Measurements from ENCODE around the gene CRPPA. TPM values are rescaled to one million over a fixed set of nuclear protein-coding genes. Genes with fewer than 3 reads are reported as not detected.

Gene CRPPA
- polyA plus RNA-seq, 4 donors, result 0.34 to 2.3 (median 0.45) TPM; not detected in 1

DNA sequence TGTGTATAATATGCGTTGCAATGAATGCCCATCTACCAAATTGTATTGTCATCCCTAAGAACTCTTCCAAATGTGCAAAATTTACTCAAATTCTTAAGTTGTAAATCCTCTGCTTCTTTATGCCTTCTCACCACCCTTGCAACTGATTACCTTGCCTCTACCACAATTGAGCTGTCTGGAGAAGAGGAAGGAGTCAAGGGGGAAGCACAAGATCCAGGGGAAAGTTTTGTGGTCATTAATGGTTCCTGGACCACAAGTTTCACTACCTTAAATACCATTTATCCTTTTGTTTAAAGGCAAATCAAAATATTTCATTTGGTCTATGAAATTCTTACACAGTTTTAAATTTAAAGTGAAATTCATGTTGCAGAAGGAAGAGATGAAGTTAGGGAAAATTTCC lies 16.7 kb downstream of the CRPPA start:
- DNase-seq, result no peak
- H3K36me3 ChIP-seq (ENCODE audit: control insufficient read depth in 3 of 3, insufficient read depth in 2 of 3, low read depth in 1 of 3, low read length in 3 of 3), result peaks cover 0 to 3% (median 0%) of the 10 kb centered on the region in 3 donors
- no peak for FAIRE-seq
- no peaks in the 10 kb centered on the region for H3K27me3 ChIP-seq (ENCODE audit: control insufficient read depth in 3 of 3, insufficient read depth in 3 of 3, low read length in 3 of 3)
- H3K27ac ChIP-seq (ENCODE audit: low read depth in 1 of 3, low read length in 2 of 3), result no peak overlapping the region
- H3K4me1 ChIP-seq (ENCODE audit: control insufficient read depth in 3 of 3, insufficient read depth in 2 of 3, low read depth in 1 of 3, low read length in 2 of 3), result no peaks in the 10 kb centered on the region
- H3K4me3 ChIP-seq (ENCODE audit: low read depth in 1 of 3, low read length in 3 of 3), result no peak overlapping the region
- 82 to 97% (median 88%) methylated on average over 1 of the region's 1 CpG for WGBS, 3 donors
- peaks cover 0 to 8% of the 10 kb centered on the region in 2 donors for H3K9me3 ChIP-seq (ENCODE audit: control insufficient read depth in 2 of 2, insufficient read depth in 1 of 2, low read depth in 1 of 2, low read length in 1 of 2)

DNA sequence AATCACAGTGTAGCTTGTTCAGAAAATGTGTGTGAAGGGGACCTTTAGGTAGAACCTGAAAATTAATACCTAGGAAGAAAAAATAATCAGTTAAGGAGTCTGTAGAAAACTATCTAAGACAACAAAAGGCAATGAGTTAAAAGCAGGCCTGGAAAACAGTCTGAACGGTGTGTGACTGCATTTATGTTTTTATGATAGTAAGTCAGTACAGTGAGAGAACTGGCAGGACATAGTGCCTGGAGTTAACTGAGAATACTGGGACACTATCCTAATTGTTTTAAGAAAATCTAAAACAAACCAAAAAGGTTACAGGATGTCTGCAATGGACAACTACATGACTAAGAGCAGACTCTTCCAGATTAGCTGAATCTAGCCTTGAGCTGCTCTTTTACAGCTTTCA lies 17.9 kb downstream of the CRPPA start:
- Histone ChIP-seq H3K36me3 (ENCODE audit: control insufficient read depth in 3 of 3, insufficient read depth in 2 of 3, low read depth in 1 of 3, low read length in 3 of 3) (peaks cover 0 to 3% (median 0%) of the 10 kb centered on the region in 3 donors), H3K4me3 (ENCODE audit: low read depth in 1 of 3, low read length in 3 of 3) (no peak overlapping the region), H3K4me1 (ENCODE audit: control insufficient read depth in 3 of 3, insufficient read depth in 2 of 3, low read depth in 1 of 3, low read length in 2 of 3) (no peaks in the 10 kb centered on the region), H3K27me3 (ENCODE audit: control insufficient read depth in 3 of 3, insufficient read depth in 3 of 3, low read length in 3 of 3) (no peaks in the 10 kb centered on the region), H3K9me3 (ENCODE audit: control insufficient read depth in 2 of 2, insufficient read depth in 1 of 2, low read depth in 1 of 2, low read length in 1 of 2) (peaks cover 0 to 20% of the 10 kb centered on the region in 2 donors), H3K27ac (ENCODE audit: low read depth in 1 of 3, low read length in 2 of 3) (no peak overlapping the region)
- 79 to 96% (median 93%) methylated on average over 1 of the region's 1 CpG for WGBS, 3 donors
- DNase-seq (no peak), FAIRE-seq (no peak)

DNA sequence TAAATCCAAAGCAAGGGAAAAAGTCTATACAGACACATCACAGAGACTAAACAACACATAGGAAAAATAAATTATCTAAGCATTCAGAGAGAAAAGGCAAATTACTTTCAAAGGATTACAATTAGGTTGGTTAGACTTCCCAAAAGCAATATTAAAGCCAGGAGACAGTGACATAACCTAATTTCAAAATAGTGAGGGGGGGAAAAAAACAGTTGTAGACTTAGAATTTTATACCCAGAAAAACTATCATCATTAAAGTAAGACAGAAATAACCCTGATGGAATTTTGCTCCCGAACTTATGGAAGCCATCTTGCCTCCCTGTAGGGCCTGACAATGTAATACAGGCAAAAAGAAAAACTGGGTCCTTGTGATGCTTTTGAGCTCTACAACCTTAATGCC lies 18.4 kb downstream of the CRPPA start:
- FAIRE-seq (no peak), DNase-seq (no peak)
- H3K4me1 ChIP-seq (ENCODE audit: control insufficient read depth in 3 of 3, insufficient read depth in 2 of 3, low read depth in 1 of 3, low read length in 2 of 3), result no peaks in the 10 kb centered on the region
- peaks cover 0 to 3% (median 0%) of the 10 kb centered on the region in 3 donors for H3K36me3 ChIP-seq (ENCODE audit: control insufficient read depth in 3 of 3, insufficient read depth in 2 of 3, low read depth in 1 of 3, low read length in 3 of 3)
- no peaks in the 10 kb centered on the region for H3K27me3 ChIP-seq (ENCODE audit: control insufficient read depth in 3 of 3, insufficient read depth in 3 of 3, low read length in 3 of 3)
- no peak overlapping the region for H3K27ac ChIP-seq (ENCODE audit: low read depth in 1 of 3, low read length in 2 of 3)
- WGBS, 3 donors, result 88 to 96% (median 94%) methylated on average over 1 of the region's 1 CpG
- H3K9me3 ChIP-seq (ENCODE audit: control insufficient read depth in 2 of 2, insufficient read depth in 1 of 2, low read depth in 1 of 2, low read length in 1 of 2), result peaks cover 0 to 25% of the 10 kb centered on the region in 2 donors
- no peak overlapping the region for H3K4me3 ChIP-seq (ENCODE audit: low read depth in 1 of 3, low read length in 3 of 3)

DNA sequence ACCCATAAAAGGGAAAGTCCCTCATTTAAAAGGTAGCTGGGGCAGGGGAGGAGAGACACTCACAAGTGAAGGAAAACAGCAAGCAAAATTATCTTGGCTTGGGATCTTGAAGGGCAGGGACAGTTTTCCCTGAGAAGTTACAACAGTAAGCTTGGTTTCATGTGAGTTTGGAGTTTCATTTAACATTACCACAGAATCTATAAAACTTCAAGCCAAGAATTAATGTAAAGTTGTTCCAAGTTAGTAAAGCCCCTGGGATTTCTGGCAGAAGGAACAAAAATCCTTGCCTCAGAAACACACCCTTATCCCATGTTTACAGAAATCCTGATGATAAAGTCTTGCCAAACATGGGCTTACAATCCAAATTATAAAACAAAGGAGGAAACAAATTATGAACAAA lies 19.2 kb downstream of the CRPPA start:
- no peak for DNase-seq
- Histone ChIP-seq H3K4me3 (ENCODE audit: low read depth in 1 of 3, low read length in 3 of 3) (no peak overlapping the region), H3K36me3 (ENCODE audit: control insufficient read depth in 3 of 3, insufficient read depth in 2 of 3, low read depth in 1 of 3, low read length in 3 of 3) (peaks cover 0 to 3% (median 0%) of the 10 kb centered on the region in 3 donors), H3K27ac (ENCODE audit: low read depth in 1 of 3, low read length in 2 of 3) (no peak overlapping the region), H3K27me3 (ENCODE audit: control insufficient read depth in 3 of 3, insufficient read depth in 3 of 3, low read length in 3 of 3) (no peaks in the 10 kb centered on the region), H3K4me1 (ENCODE audit: control insufficient read depth in 3 of 3, insufficient read depth in 2 of 3, low read depth in 1 of 3, low read length in 2 of 3) (no peaks in the 10 kb centered on the region), H3K9me3 (ENCODE audit: control insufficient read depth in 2 of 2, insufficient read depth in 1 of 2, low read depth in 1 of 2, low read length in 1 of 2) (peaks cover 0 to 33% of the 10 kb centered on the region in 2 donors)
- FAIRE-seq, result no peak

DNA sequence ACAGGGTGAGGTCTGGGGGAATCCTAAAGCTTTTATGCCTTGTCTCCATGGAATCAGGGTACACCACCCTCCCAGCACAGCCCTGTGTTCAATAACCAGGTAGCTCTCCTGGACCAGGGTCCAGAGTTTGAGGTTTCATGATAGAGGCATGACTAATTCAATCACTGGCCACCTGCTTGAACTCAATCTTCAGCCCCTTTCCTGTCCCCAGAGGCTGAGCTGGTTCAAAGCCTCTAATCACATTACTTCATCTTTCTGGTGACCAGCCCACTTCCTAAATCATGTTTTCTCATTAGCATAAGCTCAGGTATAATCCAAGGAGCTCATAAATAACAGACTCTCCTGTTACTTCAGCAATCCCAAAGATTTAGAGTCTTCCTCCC lies 20.5 kb downstream of the CRPPA start:
- FAIRE-seq (no peak), DNase-seq (no peak)
- Histone ChIP-seq H3K27me3 (ENCODE audit: control insufficient read depth in 3 of 3, insufficient read depth in 3 of 3, low read length in 3 of 3) (no peaks in the 10 kb centered on the region), H3K4me3 (ENCODE audit: low read depth in 1 of 3, low read length in 3 of 3) (no peak overlapping the region), H3K36me3 (ENCODE audit: control insufficient read depth in 3 of 3, insufficient read depth in 2 of 3, low read depth in 1 of 3, low read length in 3 of 3) (peaks cover 0 to 3% (median 0%) of the 10 kb centered on the region in 3 donors), H3K27ac (ENCODE audit: low read depth in 1 of 3, low read length in 2 of 3) (no peak overlapping the region), H3K4me1 (ENCODE audit: control insufficient read depth in 3 of 3, insufficient read depth in 2 of 3, low read depth in 1 of 3, low read length in 2 of 3) (no peaks in the 10 kb centered on the region), H3K9me3 (ENCODE audit: control insufficient read depth in 2 of 2, insufficient read depth in 1 of 2, low read depth in 1 of 2, low read length in 1 of 2) (peaks cover 0 to 37% of the 10 kb centered on the region in 2 donors)

DNA sequence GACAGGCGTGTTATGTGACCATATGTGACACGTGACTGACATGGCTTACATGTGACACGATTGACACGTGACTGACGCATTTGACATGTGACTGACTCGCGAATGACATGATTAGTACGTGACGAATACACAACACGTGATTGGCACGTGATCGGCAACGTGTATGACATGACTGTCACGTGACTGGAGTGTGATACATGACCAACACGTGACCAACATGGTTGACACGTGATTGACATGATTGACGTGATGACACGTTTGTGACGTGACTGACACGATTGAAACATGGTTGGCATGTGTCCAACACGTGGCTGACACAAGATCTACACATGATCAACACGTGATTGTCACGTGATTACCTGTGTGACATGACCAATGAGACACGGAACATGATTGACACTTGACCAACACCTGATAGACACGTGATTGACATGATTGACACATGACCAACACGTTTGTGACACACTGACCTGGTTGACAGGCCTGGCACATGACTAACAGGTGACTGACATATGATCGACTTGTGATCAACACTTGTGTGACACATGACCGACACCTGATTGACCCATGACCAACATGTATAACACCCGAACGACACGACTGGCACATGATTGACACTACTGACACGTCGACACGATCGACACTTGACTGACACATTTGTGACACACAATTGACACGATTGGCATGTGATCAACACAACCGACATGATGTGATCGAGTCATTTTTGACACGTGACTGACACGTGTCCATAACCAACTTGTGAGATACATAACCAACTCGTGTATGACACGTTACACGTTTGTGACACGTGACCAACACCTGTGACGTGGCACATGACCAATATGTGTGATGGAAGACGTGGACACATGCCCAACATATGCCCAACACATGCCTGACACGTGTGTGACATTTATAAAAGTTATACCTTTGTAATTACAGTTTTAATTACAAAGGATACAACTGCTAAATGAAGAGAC lies 21.1 kb downstream of the CRPPA start:
- no peaks in the 10 kb centered on the region for H3K4me1 ChIP-seq (ENCODE audit: control insufficient read depth in 3 of 3, insufficient read depth in 2 of 3, low read depth in 1 of 3, low read length in 2 of 3)
- WGBS, 3 donors, result 93 to 95% (median 94%) methylated on average over 47 of the region's 47 CpGs
- FAIRE-seq (no peak), DNase-seq (no peak)
- H3K27ac ChIP-seq (ENCODE audit: low read depth in 1 of 3, low read length in 2 of 3), result no peak overlapping the region
- no peaks in the 10 kb centered on the region for H3K27me3 ChIP-seq (ENCODE audit: control insufficient read depth in 3 of 3, insufficient read depth in 3 of 3, low read length in 3 of 3)
- H3K9me3 ChIP-seq (ENCODE audit: control insufficient read depth in 2 of 2, insufficient read depth in 1 of 2, low read depth in 1 of 2, low read length in 1 of 2), result peaks cover 0 to 37% of the 10 kb centered on the region in 2 donors
- H3K36me3 ChIP-seq (ENCODE audit: control insufficient read depth in 3 of 3, insufficient read depth in 2 of 3, low read depth in 1 of 3, low read length in 3 of 3), result peaks cover 0 to 3% (median 0%) of the 10 kb centered on the region in 3 donors
- H3K4me3 ChIP-seq (ENCODE audit: low read depth in 1 of 3, low read length in 3 of 3), result no peak overlapping the region

DNA sequence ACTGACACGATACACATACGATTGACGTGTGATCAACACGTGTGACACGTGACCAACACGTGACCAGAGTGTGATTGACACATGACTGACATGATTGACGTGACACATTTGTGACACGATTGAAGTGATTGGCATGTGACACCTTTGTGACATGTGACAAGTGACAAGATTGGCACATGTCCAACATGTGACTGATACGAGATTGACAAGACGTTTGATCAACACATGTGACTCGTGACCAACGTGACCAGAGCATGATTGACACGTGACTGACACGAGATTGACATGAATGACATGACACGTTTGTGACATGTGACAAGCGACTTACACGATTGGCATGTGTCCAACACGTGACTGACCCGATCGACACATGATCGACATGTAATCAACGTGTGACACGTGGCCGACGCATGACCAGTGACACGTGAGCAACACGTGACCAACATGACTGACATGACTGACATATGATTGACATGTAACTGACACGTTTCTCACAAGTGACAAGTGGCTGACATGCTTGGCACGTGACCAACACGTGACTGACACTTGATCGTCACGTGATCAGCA lies 22.0 kb downstream of the CRPPA start:
- FAIRE-seq (no peak), DNase-seq (no peak)
- H3K27ac ChIP-seq (ENCODE audit: low read depth in 1 of 3, low read length in 2 of 3), result no peak overlapping the region
- H3K27me3 ChIP-seq (ENCODE audit: control insufficient read depth in 3 of 3, insufficient read depth in 3 of 3, low read length in 3 of 3), result no peaks in the 10 kb centered on the region
- no peak overlapping the region for H3K4me3 ChIP-seq (ENCODE audit: low read depth in 1 of 3, low read length in 3 of 3)
- H3K36me3 ChIP-seq (ENCODE audit: control insufficient read depth in 3 of 3, insufficient read depth in 2 of 3, low read depth in 1 of 3, low read length in 3 of 3), result peaks cover 0 to 3% (median 0%) of the 10 kb centered on the region in 3 donors
- no peaks in the 10 kb centered on the region for H3K4me1 ChIP-seq (ENCODE audit: control insufficient read depth in 3 of 3, insufficient read depth in 2 of 3, low read depth in 1 of 3, low read length in 2 of 3)
- H3K9me3 ChIP-seq (ENCODE audit: control insufficient read depth in 2 of 2, insufficient read depth in 1 of 2, low read depth in 1 of 2, low read length in 1 of 2), result peaks cover 0 to 37% of the 10 kb centered on the region in 2 donors
- 94 to 96% (median 94%) methylated on average over 32 of the region's 32 CpGs for WGBS, 3 donors

DNA sequence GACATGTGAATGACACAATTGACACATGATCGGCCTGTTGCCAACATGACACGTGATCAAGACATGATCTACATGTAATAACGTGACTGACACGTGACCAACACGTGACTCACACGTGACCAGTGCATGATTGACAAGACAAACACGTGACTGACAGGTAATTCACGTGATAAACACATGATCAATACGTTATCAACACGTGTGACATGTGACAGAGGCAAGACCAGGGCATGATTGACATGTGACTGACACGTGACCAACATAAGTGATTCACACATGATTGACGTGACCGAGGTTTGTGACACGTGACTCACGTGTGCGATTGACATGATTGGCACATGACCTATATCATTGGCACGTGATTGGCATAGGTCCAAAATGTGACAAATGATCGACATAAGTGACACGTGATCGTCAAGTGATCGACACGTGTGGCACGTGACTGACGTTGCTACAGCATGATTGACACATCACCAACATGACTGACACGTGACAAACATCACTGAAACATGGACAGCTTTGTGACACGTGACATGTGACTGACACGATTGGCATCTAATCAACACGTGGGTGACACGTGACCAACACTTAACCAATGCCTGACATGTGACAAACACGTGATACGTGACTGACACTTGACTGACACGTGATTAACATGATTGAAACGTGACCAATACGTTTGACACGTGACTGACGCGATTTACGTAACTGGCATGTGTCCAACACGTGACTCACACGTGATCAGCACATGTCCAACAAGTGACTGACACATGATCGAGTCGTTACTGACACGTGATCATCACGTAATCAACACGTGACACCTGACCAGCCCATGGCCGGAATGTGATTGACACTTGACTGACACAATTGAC lies 23.0 kb downstream of the CRPPA start:
- H3K27ac ChIP-seq (ENCODE audit: low read depth in 1 of 3, low read length in 2 of 3), result no peak overlapping the region
- WGBS, 3 donors, result 92 to 95% (median 94%) methylated on average over 46 of the region's 46 CpGs
- DNase-seq (no peak), FAIRE-seq (no peak)
- H3K4me1 ChIP-seq (ENCODE audit: control insufficient read depth in 3 of 3, insufficient read depth in 2 of 3, low read depth in 1 of 3, low read length in 2 of 3), result no peaks in the 10 kb centered on the region
- H3K4me3 ChIP-seq (ENCODE audit: low read depth in 1 of 3, low read length in 3 of 3), result no peak overlapping the region
- peaks cover 0 to 37% of the 10 kb centered on the region in 2 donors for H3K9me3 ChIP-seq (ENCODE audit: control insufficient read depth in 2 of 2, insufficient read depth in 1 of 2, low read depth in 1 of 2, low read length in 1 of 2)
- H3K36me3 ChIP-seq (ENCODE audit: control insufficient read depth in 3 of 3, insufficient read depth in 2 of 3, low read depth in 1 of 3, low read length in 3 of 3), result peaks cover 0 to 3% (median 0%) of the 10 kb centered on the region in 3 donors
- no peaks in the 10 kb centered on the region for H3K27me3 ChIP-seq (ENCODE audit: control insufficient read depth in 3 of 3, insufficient read depth in 3 of 3, low read length in 3 of 3)
